Mucosa of descending colon (tissue), 3 donors: ENCODE data around the gene SLC38A3. TPM values are rescaled to one million over a fixed set of nuclear protein-coding genes. Genes with fewer than 3 reads are reported as not detected.

Experiments used
- ATAC-seq: fragments of 200-7000 bp; cut with Tn5 transposase; one replicate; pipeline ENCODE4 v1.9.1; 2020; ENCODE audit warnings: mild to moderate bottlenecking, moderate library complexity
- DNase-seq, 3 donors: peaks; one replicate each; pipeline ENCODE4 v3.0.0-alpha.2; 2020
- H3K36me3 ChIP-seq: fragments of 200-600 bp; one replicate; pipeline ENCODE4 v1.8.0; 2021; ENCODE audit warnings: low read depth, mild to moderate bottlenecking
- H3K4me1 ChIP-seq: fragments of 200-600 bp; one replicate; pipeline ENCODE4 v1.8.0; 2021; ENCODE audit warnings: low read depth, mild to moderate bottlenecking
- H3K4me3 ChIP-seq: fragments of 200-600 bp; one replicate; pipeline ENCODE4 v1.8.0; 2021; ENCODE audit warnings: mild to moderate bottlenecking
- H3K9me3 ChIP-seq: fragments of 200-600 bp; one replicate; pipeline ENCODE4 v1.8.0; 2021; ENCODE audit warnings: mild to moderate bottlenecking
- CTCF ChIP-seq: fragments of 200-600 bp; IDR thresholded peaks from one replicate; pipeline ENCODE4 v1.8.0; 2022; ENCODE audit warnings: antibody characterized with exemption, mild to moderate bottlenecking
- intact Hi-C, 2 donors: fragments of 100-400 bp; cut with DNase I in 1 of 2; cut with micrococcal nuclease in 1 of 2; formaldehyde crosslinking; loops; one replicate each; pipeline versions ENCODE4 v1.11.0 to v1.11.1; 2022; cut with DNase I, micrococcal nuclease
- total RNA-seq, 3 donors: library from RNA; stranded (reverse); fragmentation: NEBNext Ultra II Directional in 2 of 3; extraction: Animal tissue kit (Norgen Biotek cat#: 25700) in 2 of 3; gene quantifications; one replicate each; pipeline versions ENCODE4 v1.2.1 to v1.2.4, GENCODE V29; 2021 to 2023
- donor health status: DM: no; HTN: no; CAD: no; lungs with moderate emphysema.
- donor health status: DM: no; HTN: no; CAD: no.
- donor health status: DM: no; HTN: yes; CAD: no.

The SLC38A3 gene
- total RNA-seq, 3 donors from 2014 or later: 0.29 to 0.32 TPM; not detected in 1

- Histone ChIP-seq H3K4me3 (no peak overlapping the region), H3K36me3 (no peaks in the 10 kb centered on the region), H3K9me3 (no peaks in the 10 kb centered on the region), H3K4me1 (peaks cover 6% of the 10 kb centered on the region)
- intact Hi-C loops: loop anchor here (2.0 to 10.0 kb wide), 3 partner anchors 33 to 81 kb away; partner anchors contain the start of gene LSMEM2 (in 2 of the 2)
- DNase-seq (no peak), ATAC-seq (no peak)
- no peak for TF ChIP-seq CTCF
Observed at GRCh38 chr3:50193746-50194127, 11.3 kb upstream of the SLC38A3 start.

- intact Hi-C loops: loop anchor here (5.0 to 10.0 kb wide), 2 partner anchors 33 to 80 kb away; partner anchors contain the start of gene LSMEM2 (in 2 of the 2)
- Histone ChIP-seq H3K4me3 (no peak overlapping the region), H3K9me3 (no peaks in the 10 kb centered on the region), H3K4me1 (peaks cover 6% of the 10 kb centered on the region), H3K36me3 (no peaks in the 10 kb centered on the region)
- DNase-seq (peak in 2 of 3 donors; percentile 62 to 75), ATAC-seq (peak; percentile 69)
- TF ChIP-seq CTCF: no peak
Observed at GRCh38 chr3:50194128-50194902, 10.8 kb upstream of the SLC38A3 start.

GRCh38 chr3:50194903-50195500, 10.1 kb upstream of the SLC38A3 start:
- H3K4me1 ChIP-seq: peaks cover 6% of the 10 kb centered on the region
- H3K9me3 ChIP-seq: no peaks in the 10 kb centered on the region
- no peak for DNase-seq
- H3K36me3 ChIP-seq: no peaks in the 10 kb centered on the region
- intact Hi-C loops: loop anchor here (5.0 to 10.0 kb wide), 2 partner anchors 32 to 80 kb away; partner anchors contain the start of gene LSMEM2 (in 2 of the 2)
- peak; percentile 22 for ATAC-seq
- H3K4me3 ChIP-seq: no peak overlapping the region
- no peak for TF ChIP-seq CTCF

- peak; percentile 31 for ATAC-seq
- intact Hi-C loops: loop anchor here (10.0 kb wide), 1 partner anchor 79 kb away; the partner anchor contains the start of gene LSMEM2 (in 2 of the 2)
- H3K36me3 ChIP-seq: no peaks in the 10 kb centered on the region
- DNase-seq: no peak
- no peak for TF ChIP-seq CTCF
- H3K4me3 ChIP-seq: no peak overlapping the region
- H3K4me1 ChIP-seq: peaks cover 6% of the 10 kb centered on the region
- H3K9me3 ChIP-seq: no peaks in the 10 kb centered on the region
Observed at GRCh38 chr3:50195501-50196252, 9.4 kb upstream of the SLC38A3 start.

- ATAC-seq: no peak
- no peak for TF ChIP-seq CTCF
- no peaks in the 10 kb centered on the region for H3K36me3 ChIP-seq
- peaks cover 6% of the 10 kb centered on the region for H3K4me1 ChIP-seq
- intact Hi-C loops: loop anchor here (10.0 kb wide), 1 partner anchor 78 kb away; the partner anchor contains the start of gene LSMEM2 (in 2 of the 2)
- H3K9me3 ChIP-seq: no peaks in the 10 kb centered on the region
- no peak overlapping the region for H3K4me3 ChIP-seq
- no peak for DNase-seq
Observed at GRCh38 chr3:50196253-50196801, 8.7 kb upstream of the SLC38A3 start.
